Anterior cingulate cortex (tissue), 58 donors: ENCODE data around the gene QSOX1.

ENCODE experiments used
- DNase-seq, 58 donors: peaks; one replicate each; lab custom pipeline; 2025; lab: John Stamatoyannopoulos, UW

The QSOX1 gene

DNA sequence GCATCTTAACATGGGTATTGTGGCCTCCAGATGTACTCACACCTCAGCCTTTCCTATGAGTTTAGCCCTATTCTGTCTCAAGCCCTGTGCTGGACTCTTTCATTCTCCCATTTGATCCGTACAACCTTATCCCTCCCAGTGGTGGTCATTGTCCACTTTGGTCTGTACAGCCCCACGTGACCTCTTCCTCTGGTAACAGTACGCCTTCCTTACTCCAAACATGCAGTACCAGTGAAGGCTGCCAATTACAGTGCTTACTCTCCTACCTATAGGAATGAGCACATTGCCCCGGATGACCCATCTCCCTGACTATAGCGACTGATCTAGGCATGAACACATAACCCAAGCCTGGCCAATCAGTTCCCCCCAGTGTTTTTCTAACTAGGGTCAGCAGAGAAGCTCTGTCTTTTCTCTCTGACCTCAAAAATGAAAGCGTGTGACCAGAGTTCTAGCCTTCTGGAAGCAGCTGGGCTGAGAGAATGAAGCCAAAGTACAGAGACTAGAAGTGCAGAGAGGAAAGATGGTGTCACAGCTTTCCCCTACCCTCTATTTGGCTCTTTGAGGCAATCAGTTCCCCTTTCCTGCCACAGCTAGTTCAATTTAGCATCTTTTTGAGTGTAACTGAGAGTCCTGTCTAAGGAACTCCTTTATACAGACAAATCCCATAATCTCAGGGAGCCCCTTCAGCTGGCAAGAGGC lies 9.9 kb upstream of the QSOX1 start:
- DNase-seq, result no peak

DNA sequence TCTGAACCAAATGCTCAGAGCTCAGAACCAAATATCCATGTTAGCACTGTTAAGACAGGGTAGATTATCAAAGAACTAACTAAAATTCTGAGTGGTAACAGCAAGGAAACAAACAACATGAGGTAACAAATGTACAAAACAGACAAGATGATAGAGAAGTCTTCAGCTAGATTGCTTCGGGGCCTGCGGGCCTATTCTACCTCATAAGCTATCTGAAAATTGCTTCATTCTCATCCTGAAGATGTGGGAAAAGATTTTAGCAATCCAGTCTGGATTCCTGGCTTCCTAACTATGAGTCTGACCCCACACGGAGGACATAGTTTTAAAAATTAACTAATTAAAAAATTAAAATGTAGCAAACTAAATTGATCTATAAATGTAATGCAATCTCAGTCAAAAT lies 9.2 kb upstream of the QSOX1 start:
- DNase-seq, result no peak

DNA sequence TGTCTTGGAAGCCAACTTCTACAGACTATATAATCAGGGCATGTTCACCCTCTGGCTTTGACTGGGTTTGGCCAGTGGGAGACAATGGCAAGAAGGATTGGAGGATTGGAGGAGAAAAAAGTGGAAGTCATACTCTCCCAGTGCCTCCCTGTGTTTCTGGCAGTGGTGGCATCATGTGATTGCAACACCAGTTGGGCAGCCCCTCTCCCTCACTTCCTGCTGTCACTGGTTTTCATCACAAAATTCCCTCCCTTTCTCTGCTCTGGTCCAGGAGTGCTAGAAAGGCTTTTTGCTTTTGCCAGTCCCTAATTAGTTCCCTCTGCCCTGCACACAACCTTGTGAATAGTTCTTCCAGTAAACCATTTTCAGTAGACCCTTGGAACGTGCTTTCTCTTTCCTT lies 3.7 kb upstream of the QSOX1 start:
- no peak for DNase-seq

DNA sequence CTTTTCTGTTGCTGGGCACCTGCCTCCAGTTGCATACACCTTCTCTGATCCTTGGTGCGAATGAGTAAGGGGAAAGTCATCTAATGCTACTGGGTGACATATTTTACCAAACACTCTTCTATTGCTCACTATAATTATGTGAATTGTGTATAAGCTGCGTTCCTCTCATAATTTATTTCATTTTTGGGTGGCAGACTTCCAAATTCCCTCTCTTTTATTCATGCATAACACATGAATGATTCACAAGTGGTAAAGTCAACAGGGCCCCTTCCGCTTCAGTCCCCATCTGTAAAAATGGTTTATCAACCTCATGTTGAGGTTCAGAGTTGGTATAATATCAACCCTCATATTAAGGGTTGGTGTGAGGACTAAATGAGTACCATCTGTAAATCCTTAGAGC lies 3.2 kb upstream of the QSOX1 start:
- DNase-seq, result no peak

DNA sequence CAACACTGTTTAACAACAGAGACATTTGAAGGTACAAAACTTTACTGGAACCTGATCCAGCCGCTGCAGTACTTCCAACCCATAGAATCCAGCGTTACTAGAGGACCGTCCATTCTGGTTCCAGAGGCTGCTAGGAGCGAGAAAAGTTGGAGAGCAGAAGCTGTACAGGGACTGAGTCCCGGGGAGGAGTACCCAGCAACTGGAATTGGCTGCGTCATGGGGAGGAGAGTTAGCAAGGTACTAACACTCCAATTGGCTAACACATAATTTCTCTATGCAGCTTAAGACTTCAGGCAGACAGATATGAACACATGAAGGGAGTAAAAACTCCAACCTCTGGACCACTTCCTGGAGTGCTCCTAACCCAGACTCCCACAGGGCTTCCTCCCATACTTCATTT lies 2.1 kb upstream of the QSOX1 start:
- no peak for DNase-seq

DNA sequence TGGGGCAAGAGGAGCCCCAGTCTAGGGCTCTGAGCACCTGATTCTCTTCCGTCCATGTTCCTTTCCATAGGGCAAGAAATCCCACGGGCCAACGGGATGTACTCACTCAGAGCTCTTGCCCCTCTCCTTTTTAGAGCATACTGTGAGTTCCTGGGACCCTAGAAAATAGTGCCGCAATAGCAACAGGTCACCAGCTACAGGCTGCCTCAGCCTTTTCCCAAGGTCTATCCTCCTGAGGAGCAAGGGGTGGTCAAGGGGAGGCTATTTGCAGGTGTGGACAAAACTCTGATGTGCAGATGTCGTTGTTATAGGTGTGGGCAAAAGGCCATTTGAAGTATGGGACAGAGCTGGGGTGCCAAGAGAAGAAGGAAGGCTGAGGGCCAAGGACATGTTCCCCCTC lies 1.6 kb upstream of the QSOX1 start:
- DNase-seq, result no peak

DNA sequence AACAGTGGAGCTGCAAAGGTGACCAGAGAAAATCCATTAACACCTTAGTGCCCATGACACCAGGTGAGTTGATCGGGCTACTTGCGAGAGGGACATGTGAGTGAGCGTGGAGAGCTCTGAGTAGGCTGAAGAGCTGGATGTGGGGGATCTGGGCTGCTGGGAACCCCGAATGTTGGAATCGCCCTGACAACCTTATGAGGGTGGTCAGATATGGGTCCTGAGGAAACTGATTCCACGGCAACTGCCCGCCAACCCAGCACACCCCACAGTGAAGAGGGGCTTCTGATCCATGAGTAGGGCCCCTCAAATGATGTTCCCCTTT lies 705 bp upstream of the QSOX1 start:
- no peak for DNase-seq

DNA sequence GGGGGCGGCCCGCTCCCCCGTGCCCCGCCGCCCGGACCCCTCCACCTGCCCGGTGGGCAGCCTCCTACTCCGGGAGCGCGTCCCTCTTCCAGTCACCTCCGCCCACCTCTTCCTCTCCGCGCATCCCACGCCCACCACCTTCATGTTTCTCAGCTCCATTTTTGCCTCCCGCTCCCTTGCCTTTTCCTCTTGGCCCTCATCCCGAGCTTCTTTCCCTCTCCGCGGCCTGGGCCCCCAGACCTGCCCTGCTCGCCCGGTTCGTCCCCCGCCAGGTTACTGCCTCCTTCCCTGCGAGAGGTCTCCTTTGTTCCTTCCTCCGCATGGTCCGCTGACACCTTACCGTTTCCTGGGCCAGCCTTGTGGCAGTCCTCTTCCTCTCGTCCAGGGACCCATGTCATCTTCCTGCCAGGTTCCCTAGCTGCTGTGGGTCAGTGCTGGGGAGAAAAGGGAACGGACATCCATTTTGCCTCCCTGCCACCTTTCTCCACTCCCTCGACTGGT lies 563 bp downstream of the QSOX1 start:
- DNase-seq, result peak in 9 of 58 donors; percentile 30 to 68 (median 47)

DNA sequence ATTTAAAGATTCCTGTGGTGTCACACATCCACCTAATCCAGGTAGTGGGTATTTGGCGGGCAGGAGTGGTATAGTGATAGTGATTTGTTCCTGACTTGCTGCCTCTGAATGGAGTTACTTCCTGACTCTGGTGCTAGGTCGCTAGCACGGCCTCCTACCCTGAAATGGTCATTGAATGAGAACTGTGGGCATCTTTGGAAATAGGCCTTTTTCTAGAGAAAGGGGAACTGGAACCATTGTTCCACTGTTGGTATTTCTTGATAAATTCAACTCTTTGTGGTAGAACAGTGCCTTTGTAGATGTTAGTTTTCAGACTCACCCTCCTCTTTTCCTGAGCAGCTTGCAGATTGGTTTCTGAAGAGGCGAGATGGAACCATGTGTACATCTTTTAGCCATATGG lies 1.5 kb downstream of the QSOX1 start:
- DNase-seq, result no peak

DNA sequence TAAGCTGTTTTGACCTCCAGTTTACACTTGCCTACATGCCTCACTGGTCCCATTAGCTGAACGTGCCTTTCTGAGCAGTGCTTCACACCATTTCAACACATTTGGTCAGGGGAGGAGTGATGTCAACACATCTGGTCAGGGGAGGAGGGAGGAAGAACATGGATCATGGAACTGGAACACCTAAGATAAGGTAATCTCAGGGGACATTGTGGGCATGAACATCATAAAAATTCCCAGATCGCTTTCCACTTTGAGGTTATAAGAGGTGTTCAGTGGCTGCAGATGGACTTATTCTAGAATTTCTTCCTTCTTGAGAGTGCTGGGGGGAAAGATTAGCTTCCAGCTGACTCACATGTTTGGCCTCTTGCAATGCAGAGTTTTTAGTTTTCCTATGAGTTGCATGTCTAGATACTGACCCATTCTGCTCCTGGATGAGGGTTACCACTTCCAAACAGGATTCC lies 2.0 kb downstream of the QSOX1 start:
- no peak for DNase-seq

DNA sequence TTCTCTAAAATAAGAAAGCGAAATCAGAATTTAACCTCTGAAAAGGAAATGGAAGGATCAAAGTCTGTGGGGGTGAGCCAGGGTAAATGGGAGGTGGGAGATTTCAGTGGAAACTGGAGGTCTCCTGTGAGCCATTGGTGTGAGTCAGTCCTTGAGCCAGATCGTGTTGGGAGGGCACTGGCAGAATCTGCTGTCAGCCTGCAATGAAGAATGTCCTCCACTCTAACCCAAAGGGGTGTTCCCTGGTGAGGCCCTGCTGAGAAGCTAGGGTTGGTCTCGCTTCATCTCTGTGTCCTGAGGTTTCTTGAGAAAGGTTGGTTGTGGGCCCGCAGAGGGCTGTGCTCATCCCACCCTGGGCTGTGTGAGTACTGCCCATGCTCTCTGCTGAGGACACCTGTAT lies 2.4 kb downstream of the QSOX1 start:
- no peak for DNase-seq

DNA sequence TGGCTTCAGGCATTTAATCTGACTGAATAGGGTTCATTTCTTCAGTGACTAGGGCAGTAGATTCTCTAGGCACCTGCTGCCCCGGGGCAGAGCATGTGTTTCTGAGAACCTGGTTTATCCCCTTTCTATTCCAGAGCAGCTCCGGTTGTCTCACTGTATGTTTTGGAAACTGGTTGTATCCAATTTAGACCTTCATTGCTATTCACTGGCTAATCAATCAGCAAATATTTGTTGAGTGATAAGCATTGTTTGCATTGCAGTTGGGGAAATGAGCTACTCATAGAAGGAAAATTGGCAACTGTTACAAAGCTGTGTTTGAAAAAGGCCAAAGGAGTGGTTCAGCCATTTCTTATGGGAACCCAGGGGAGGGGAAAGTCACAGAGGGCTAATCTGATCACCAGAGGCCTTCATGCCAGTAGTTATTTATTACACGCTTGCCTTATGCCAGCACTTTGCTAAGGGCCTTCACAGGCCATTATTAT lies 2.9 kb downstream of the QSOX1 start:
- DNase-seq, result no peak

DNA sequence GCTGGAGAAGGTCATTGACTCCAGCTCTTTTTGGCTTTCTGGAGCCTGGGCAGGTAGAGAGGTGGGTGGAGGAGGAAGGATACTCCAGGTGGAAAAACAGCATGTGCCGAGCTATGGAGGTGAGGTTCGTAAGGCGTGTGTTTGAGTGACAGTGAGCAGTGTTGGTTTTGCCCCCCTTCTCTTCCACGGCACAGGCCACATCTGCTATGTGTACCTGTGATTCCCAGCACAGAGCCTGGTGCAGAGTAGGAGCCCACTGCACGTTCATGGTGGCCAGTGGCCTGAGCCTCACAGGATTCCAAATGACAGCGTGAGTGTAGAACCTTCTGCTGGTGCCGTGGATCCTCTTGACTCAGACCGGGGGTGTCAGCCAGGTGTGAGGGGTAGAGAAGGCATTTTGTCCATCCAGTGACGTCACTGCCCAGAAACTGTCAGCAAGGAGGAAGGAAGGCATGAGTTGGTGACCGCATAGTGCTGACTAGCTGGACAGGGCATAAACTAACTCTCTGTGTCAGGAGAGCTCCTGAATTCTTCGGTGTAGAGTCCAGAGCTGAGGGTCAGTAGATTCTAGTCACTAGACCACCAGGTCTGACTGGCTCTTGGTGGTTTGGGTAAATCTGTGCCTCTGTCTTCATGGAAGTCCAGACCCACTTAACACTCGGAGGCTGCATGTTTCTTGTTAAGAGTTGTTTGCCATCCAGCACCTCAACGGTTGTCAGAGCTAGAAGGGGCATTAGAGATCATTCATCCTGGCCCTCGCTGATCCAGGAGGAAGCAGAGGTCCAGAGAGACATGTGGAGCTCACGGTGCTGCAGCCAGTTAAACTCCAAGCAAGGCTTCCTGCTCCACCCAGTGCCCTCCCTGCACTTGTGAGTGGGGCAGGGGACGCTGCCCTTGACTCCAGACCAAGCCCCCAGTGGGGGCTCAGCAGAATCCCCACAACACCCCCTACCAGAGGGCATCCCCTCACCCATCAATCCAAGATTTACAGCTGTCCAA lies 3.8 kb downstream of the QSOX1 start:
- no peak for DNase-seq

DNA sequence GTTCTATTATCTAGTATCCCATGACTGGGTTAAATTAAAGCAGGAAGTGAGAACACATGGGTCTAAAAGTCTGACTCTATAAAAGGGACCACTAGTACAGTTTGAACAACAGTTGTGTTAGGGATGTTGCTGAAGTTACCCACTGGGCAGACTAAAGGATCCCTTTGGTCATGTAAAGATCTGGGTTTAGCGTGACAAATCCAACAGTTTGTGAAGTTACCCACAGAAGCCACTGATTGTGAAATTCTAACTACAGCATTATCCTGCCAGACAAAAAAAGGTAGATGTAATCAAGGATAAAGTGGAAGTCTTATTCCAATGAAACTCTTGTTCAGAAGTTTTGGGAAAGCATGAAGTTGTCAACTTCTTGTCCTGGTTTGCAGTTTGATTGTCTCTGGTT lies 5.7 kb downstream of the QSOX1 start:
- no peak for DNase-seq

DNA sequence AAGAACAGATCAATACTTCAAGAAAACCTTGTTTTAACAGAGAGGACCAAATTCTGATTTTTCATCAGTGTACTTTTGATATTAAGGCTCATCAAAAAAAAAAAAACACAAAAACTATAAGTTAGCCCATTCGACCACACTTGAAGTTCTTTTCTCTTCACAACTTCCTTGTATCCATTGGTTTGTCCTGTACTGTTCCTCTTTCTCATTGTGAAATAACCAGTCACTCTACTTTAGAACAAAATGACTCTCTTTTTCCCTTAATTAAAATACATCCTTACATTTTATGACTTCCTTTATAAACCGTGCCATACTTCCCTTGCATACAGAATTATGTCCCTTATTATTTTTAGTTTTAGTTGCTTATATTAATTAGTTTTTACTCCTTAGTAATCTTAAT lies 8.4 kb downstream of the QSOX1 start:
- no peak for DNase-seq

DNA sequence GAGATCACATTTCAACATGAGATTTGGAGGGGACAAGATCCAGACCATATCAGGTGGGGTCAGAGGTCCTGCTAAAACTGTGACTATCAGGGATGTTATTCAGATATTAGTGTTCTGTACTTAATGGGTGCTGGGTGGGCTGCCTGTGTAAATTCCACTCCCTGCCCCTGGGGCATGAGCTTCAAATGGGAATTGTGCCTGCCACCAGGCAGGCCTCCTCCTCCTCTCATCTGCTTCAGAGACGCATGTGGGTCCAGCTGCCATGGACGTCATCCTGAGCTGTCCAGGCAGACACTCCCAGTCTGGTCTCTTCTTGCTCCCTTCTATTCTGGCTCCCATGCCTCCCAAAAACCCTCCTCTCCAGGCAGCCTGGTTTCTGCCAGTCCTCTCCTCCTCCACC lies 10.4 kb downstream of the QSOX1 start:
- DNase-seq, result no peak

DNA sequence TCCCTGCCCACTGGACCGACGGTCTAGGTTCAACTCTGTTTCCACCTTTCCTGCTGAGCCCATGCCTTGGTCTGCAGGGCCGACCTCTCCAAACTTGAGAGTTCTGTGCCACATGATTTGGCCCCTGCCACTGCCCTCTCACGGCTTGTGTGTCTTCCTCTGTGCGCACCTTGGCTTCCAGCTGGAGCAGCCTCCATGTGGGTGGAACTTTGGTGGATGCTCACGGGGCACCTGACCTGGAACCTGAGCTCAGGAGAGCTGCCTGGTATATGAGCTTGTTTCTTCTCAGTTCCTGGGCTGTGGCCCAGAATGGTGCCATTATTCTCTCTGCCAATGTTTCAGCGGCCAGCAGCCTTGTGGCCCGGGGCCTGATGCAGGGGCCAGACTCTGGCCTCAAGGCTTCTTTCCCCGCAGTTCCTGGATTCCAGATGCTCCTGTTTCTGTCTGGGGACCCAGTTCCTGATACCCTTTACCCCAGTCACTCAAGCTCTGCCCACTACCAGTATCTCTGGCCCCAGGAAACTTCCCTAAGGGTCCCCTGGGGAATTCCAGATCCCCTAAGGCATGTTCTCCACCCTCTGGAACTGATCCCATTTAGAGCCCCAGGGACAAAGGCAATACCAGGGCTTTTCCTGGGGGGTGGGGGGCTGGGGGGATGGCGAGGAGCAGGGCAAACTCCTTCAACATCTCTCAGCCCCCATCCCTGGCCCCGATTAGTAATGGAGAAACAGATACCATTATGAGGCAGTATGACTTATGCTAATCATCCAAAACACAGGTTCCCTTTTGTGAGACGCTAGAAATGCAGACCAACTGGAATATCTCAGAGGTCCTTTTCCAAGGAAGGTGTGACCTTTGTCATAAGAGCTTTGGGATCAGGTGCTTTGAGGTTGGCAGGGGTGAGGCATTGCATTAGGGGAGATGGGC lies 11.1 kb downstream of the QSOX1 start:
- peak in 5 of 58 donors; percentile 14 to 27 (median 24) for DNase-seq

DNA sequence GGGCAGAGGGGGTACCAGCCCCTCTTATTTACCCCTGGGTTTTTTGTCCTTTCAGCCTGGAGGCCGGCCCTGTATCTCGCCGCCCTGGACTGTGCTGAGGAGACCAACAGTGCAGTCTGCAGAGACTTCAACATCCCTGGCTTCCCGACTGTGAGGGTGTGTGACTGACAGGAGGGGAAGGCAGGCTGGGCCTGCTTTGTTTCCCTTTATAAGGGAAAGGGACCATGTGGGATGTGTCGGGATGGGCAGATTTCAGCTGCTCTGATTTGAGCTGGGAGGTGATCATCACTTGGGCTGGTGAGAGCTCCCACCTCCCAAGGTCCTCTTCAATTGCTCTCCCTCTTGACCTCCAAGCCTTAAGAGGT lies 11.7 kb downstream of the QSOX1 start:
- peak in 2 of 58 donors; percentile 9 to 34 for DNase-seq

DNA sequence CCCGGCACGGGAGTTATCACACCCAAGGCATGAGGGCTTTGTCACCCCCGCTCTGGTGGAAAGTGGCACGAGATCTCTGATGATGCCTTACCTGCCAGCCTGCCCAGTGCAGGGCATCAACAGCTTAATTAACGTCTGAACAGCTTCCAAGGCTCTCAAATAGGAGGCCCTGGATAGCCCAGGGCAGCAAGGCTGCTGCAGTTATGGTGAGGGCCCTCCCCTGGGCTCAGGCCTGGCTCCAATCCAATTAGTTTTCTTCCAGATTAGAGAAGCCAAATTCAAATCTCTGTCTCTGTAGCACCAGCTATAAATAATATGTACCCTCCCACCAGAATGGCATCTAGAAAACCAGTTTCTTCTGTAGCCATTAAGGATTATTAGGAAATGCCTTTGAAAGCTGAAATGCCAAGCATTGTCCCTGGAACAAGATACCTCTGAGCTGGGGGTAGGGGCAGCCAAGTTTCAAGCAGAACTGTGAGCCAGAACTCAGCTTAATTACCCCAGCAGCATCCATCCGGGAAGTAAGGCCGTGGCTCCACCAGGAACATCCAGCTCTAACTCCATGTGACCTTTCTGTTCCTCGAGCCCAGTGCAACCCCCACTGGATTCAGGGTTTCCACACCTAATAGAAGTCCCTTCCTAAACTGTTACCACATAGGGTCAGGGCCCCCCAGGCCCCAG lies 12.5 kb downstream of the QSOX1 start:
- peak in 9 of 58 donors; percentile 11 to 59 (median 39) for DNase-seq
